K562 (cell line): Measurements from ENCODE around the gene PCBP3. TPM values are rescaled to one million over a fixed set of nuclear protein-coding genes. Genes with fewer than 3 reads are reported as not detected.
A peak's percentile ranks its signal among the peaks of the same experiment; 100 is the strongest.

Source experiments
- ATAC-seq: fragments of 200-7000 bp; cut with Tn5 transposase; 3 replicates; pipeline ENCODE4 v1.9.1; 2020; ENCODE audit warnings: moderate library complexity
- BruUV-seq: library from RNA; stranded (reverse); fragments of 400-500 nt; replicated peaks from 2 replicates; lab custom pipeline; 2021; lab: Mats Ljungman, UMichigan
- CTCF ChIA-PET: fragments of 300-600 bp; formaldehyde crosslinking; extraction: SDS; loops from one replicate; lab custom pipeline; 2021; ENCODE audit warnings: low intra/inter-chr PET ratio; lab: Yijun Ruan, JAX
- POLR2A ChIA-PET: fragments of 300-600, 350-650 bp; sonication (Branson Sonifier 250); formaldehyde crosslinking; extraction: SDS; loops from one replicate; lab custom pipeline; 2021; ENCODE audit warnings: antibody characterized with exemption, inconsistent platforms; lab: Yijun Ruan, JAX
- DNase-seq, 4 experiments: peaks; one replicate each; pipeline versions ENCODE4 v3.0.0 to v3.0.0-alpha.2; 2011 to 2018; ENCODE audit warnings: low spot score in 3 of 4, mixed read lengths in 3 of 4; ENCODE audit errors: extremely low read depth in 1 of 4
- FAIRE-seq: peaks from 2 replicates; lab custom pipeline; 2011; peaks lifted over from hg19 to GRCh38; lab: Jason Lieb, UNC
- H2AFZ ChIP-seq: 2 replicates; pipeline ENCODE4 v1.6.0; 2011; ENCODE audit warnings: low read depth, low read length, control low read depth, inconsistent platforms
- H3K27ac ChIP-seq: fragments of 200-600 bp; 3 replicates; pipeline ENCODE4 v1.8.0; 2011; ENCODE audit warnings: low read depth, mild to moderate bottlenecking, control low read depth, inconsistent platforms, low read length, moderate library complexity, mixed read lengths; ENCODE audit errors: extremely low read depth
- H3K27me3 ChIP-seq, 2 experiments: fragments of 300-600 bp in 1 of 2; 2 replicates in 1 of 2; 3 replicates in 1 of 2; pipeline versions ENCODE4 v1.6.0 to v1.8.0; 2011; ENCODE audit warnings: inconsistent platforms in 2 of 2, low read length in 2 of 2, mild to moderate bottlenecking in 1 of 2, mixed read lengths in 1 of 2, moderate library complexity in 1 of 2; ENCODE audit not compliant: control insufficient read depth in 2 of 2, insufficient read depth in 2 of 2
- H3K36me3 ChIP-seq: fragments of 300-600 bp; 3 replicates; pipeline ENCODE4 v1.8.0; 2011; ENCODE audit warnings: mild to moderate bottlenecking, low read length, inconsistent platforms; ENCODE audit not compliant: control insufficient read depth, insufficient read depth
- H3K4me1 ChIP-seq, 2 experiments: fragments of 200-600 bp in 1 of 2; replicated peaks in 1 of 2; 2 replicates in 1 of 2; 3 replicates in 1 of 2; pipeline versions ENCODE4 v1.5.1 to v1.8.0; 2011; ENCODE audit warnings: inconsistent platforms in 2 of 2, low read length in 2 of 2, mild to moderate bottlenecking in 1 of 2, mixed read lengths in 1 of 2, moderate library complexity in 1 of 2; ENCODE audit not compliant: control insufficient read depth in 2 of 2, insufficient read depth in 2 of 2
- H3K4me2 ChIP-seq: 2 replicates; pipeline ENCODE4 v1.6.1; 2011; ENCODE audit warnings: low read length, control low read depth, inconsistent platforms, mixed read lengths; ENCODE audit not compliant: insufficient read depth
- H3K4me3 ChIP-seq: fragments of 200-600 bp; sonication (generic), shearing (Covaris generic); 2 replicates; pipeline ENCODE4 v1.5.1; 2016; ENCODE audit warnings: control low read depth, inconsistent platforms
- H3K79me2 ChIP-seq: fragments of 200-600 bp; 3 replicates; pipeline ENCODE4 v1.8.0; 2011; ENCODE audit warnings: low read length, inconsistent platforms; ENCODE audit not compliant: control insufficient read depth, insufficient read depth
- H3K9ac ChIP-seq, 2 experiments: 2 replicates each; pipeline versions ENCODE4 v1.6.0 to v1.6.1; 2011; ENCODE audit warnings: low read depth in 2 of 2, low read length in 2 of 2, control low read depth in 1 of 2, inconsistent platforms in 1 of 2, mild to moderate bottlenecking in 1 of 2, mixed read lengths in 1 of 2; ENCODE audit not compliant: insufficient read depth in 1 of 2
- H3K9me1 ChIP-seq: one replicate; pipeline ENCODE4 v1.6.0; 2011; ENCODE audit warnings: inconsistent platforms, mild to moderate bottlenecking, low read length, moderate library complexity; ENCODE audit not compliant: control insufficient read depth, insufficient read depth
- H3K9me3 ChIP-seq: replicated peaks from 2 replicates; pipeline ENCODE4 v1.5.1; 2011; ENCODE audit warnings: low read depth, low read length, inconsistent platforms; ENCODE audit not compliant: control insufficient read depth, insufficient read depth
- H4K20me1 ChIP-seq: replicated peaks from 2 replicates; pipeline ENCODE4 v1.6.1; 2011; ENCODE audit warnings: low read length, inconsistent platforms, mixed read lengths; ENCODE audit not compliant: control insufficient read depth, insufficient read depth
- MEF2A ChIP-seq: IDR thresholded peaks from 2 replicates; pipeline ENCODE4 v1.6.1; 2011; ENCODE audit warnings: low read depth, mild to moderate bottlenecking, low read length, moderate library complexity; ENCODE audit not compliant: control insufficient read depth
- RBM17 ChIP-seq: fragments of 200-400 bp; formaldehyde crosslinking; IDR thresholded peaks from 2 replicates; pipeline ENCODE4 v1.6.1; 2017; ENCODE audit warnings: low read depth, mild to moderate bottlenecking, low read length, borderline replicate concordance
- WGBS: fragments of 100-300 bp; shearing (Covaris generic); methylation state at CpG from one replicate; pipeline ENCODE4 v1.1.6; 2016; ENCODE audit warnings: low coverage, mixed read lengths; ENCODE audit not compliant: insufficient coverage; ENCODE audit errors: missing lambda C conversion rate; 5-methylcytosine and 5-hydroxymethylcytosine counted together
- in situ Hi-C: fragments of 300-500 bp; cut with MboI; formaldehyde crosslinking; loops from 4 replicates; pipeline ENCODE4 v1.15.0; 2018; ENCODE audit warnings: inconsistent platforms, mixed read lengths
- intact Hi-C: fragments of 100-400 bp; cut with micrococcal nuclease; formaldehyde crosslinking; loops from 2 replicates; pipeline ENCODE4 v1.14.2; 2022
- polyA plus RNA-seq, 8 experiments: library from polyadenylated mRNA; depleted of rRNA in 4 of 8; stranded (reverse) in 5 of 8; unstranded in 3 of 8; fragments of >200 nt; fragmentation: Nextera tagmentation in 2 of 8; fragmentation: Illumina TruSeq in 1 of 8; extraction: Ambion mirVana in 2 of 8; extraction: Trizol in 1 of 8; gene quantifications; 2 replicates each; pipeline versions ENCODE4 v1.2.1 to v1.2.3, GENCODE V29; 2011 to 2014; ENCODE audit warnings: inconsistent platforms in 1 of 8, missing spikeins in 1 of 8
- total RNA-seq, 7 experiments: library from RNA; depleted of rRNA in 6 of 7; stranded (reverse); fragments of >200 nt in 6 of 7; fragmentation: Illumina TruSeq in 2 of 7; extraction: Trizol in 2 of 7; gene quantifications; 2 replicates each; pipeline versions ENCODE4 v1.2.1 to v1.2.3, GENCODE V29; 2011 to 2021; ENCODE audit warnings: low replicate concordance in 1 of 7
- TF ChIP-seq, protein P1 (sequence below): fragments of 450-650 bp; IDR thresholded peaks from 2 replicates; pipeline ENCODE4 v1.6.1; 2016
- TF ChIP-seq, protein P2 (sequence below), 2 experiments: fragments of 450-650 bp; formaldehyde crosslinking in 1 of 2; IDR thresholded peaks; 2 replicates each; pipeline versions ENCODE4 v1.4.0 to v1.6.1; 2014 to 2020; ENCODE audit warnings: mild to moderate bottlenecking in 2 of 2, borderline replicate concordance in 1 of 2, low read depth in 1 of 2

Gene PCBP3
- total and polyA plus RNA-seq, 9 of the 15 experiments (the other 6 are each of a cell fraction or from before 2014, with no cell fraction given) = 0.18 TPM; not detected in 8

- DNase-seq (no peak), ATAC-seq (no peak)
- no peak overlapping the region for H3K4me2 ChIP-seq
- no peaks in the 10 kb centered on the region for H3K4me1 ChIP-seq
- no peaks in the 10 kb centered on the region for H3K9me1 ChIP-seq
- WGBS = 3% methylated on average over 5 of the region's 8 CpGs
- CTCF ChIA-PET = no interaction called here
- TF ChIP-seq MEF2A = no peak
- TF ChIP-seq, protein P1, sequence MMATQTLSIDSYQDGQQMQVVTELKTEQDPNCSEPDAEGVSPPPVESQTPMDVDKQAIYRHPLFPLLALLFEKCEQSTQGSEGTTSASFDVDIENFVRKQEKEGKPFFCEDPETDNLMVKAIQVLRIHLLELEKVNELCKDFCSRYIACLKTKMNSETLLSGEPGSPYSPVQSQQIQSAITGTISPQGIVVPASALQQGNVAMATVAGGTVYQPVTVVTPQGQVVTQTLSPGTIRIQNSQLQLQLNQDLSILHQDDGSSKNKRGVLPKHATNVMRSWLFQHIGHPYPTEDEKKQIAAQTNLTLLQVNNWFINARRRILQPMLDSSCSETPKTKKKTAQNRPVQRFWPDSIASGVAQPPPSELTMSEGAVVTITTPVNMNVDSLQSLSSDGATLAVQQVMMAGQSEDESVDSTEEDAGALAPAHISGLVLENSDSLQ = 0 out of 2 replicates have a peak, but pooled peaks have one; percentile 13
- TF ChIP-seq, all 486 proteins: peak for 1
- H4K20me1 ChIP-seq = peaks cover 28% of the 10 kb centered on the region; the same call in 1 of the 2 replicates
- no peak overlapping the region for H3K9ac ChIP-seq
- no peak overlapping the region for H3K4me3 ChIP-seq
- in situ Hi-C loops (no loop called here), intact Hi-C loops (no loop called here)
- FAIRE-seq = no peak
- POLR2A ChIA-PET = interaction anchor here (0.6 kb wide), 1 partner anchor 282 kb away, joined by 3 read pairs; no protein-coding TSS in a partner anchor
- H3K36me3 ChIP-seq = no peaks in the 10 kb centered on the region
- H3K27me3 ChIP-seq = peaks cover 39 to 94% of the 10 kb centered on the region in 2 experiments; a peak in 4 of 5 replicates
- BruUV-seq = no TSS peak
- no peaks in the 10 kb centered on the region for H3K9me3 ChIP-seq
- no peak overlapping the region for H3K27ac ChIP-seq
- H2AFZ ChIP-seq = no peak overlapping the region
- no peaks in the 10 kb centered on the region for H3K79me2 ChIP-seq
Measured at GRCh38 chr21:45898028-45898350, 254.5 kb downstream of the PCBP3 start.

GRCh38 chr21:45898781-45899180, 255.3 kb downstream of the PCBP3 start:
- peaks cover 28% of the 10 kb centered on the region; the same call in 1 of the 2 replicates for H4K20me1 ChIP-seq
- WGBS = 0% methylated on average over 17 of the region's 24 CpGs
- ChIA-PET CTCF (no interaction called here), POLR2A (no interaction called here)
- H3K27me3 ChIP-seq = peaks cover 44 to 94% of the 10 kb centered on the region in 2 experiments; a peak in 4 of 5 replicates
- FAIRE-seq (no peak), ATAC-seq (no peak), DNase-seq (no peak)
- no peaks in the 10 kb centered on the region for H3K9me1 ChIP-seq
- H3K79me2 ChIP-seq = no peaks in the 10 kb centered on the region
- H3K27ac ChIP-seq = no peak overlapping the region
- in situ Hi-C loops = no loop called here
- no peak overlapping the region for H2AFZ ChIP-seq
- no peaks in the 10 kb centered on the region for H3K4me1 ChIP-seq
- intact Hi-C loops = no loop called here
- no peaks in the 10 kb centered on the region for H3K9me3 ChIP-seq
- no peak overlapping the region for H3K9ac ChIP-seq
- H3K4me3 ChIP-seq = no peak overlapping the region
- no peak overlapping the region for H3K4me2 ChIP-seq
- no TSS peak for BruUV-seq
- H3K36me3 ChIP-seq = no peaks in the 10 kb centered on the region
- TF ChIP-seq, protein P2, sequence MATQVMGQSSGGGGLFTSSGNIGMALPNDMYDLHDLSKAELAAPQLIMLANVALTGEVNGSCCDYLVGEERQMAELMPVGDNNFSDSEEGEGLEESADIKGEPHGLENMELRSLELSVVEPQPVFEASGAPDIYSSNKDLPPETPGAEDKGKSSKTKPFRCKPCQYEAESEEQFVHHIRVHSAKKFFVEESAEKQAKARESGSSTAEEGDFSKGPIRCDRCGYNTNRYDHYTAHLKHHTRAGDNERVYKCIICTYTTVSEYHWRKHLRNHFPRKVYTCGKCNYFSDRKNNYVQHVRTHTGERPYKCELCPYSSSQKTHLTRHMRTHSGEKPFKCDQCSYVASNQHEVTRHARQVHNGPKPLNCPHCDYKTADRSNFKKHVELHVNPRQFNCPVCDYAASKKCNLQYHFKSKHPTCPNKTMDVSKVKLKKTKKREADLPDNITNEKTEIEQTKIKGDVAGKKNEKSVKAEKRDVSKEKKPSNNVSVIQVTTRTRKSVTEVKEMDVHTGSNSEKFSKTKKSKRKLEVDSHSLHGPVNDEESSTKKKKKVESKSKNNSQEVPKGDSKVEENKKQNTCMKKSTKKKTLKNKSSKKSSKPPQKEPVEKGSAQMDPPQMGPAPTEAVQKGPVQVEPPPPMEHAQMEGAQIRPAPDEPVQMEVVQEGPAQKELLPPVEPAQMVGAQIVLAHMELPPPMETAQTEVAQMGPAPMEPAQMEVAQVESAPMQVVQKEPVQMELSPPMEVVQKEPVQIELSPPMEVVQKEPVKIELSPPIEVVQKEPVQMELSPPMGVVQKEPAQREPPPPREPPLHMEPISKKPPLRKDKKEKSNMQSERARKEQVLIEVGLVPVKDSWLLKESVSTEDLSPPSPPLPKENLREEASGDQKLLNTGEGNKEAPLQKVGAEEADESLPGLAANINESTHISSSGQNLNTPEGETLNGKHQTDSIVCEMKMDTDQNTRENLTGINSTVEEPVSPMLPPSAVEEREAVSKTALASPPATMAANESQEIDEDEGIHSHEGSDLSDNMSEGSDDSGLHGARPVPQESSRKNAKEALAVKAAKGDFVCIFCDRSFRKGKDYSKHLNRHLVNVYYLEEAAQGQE (IDR thresholded peaks at IDR 0.05; ENCODE audit: borderline replicate concordance) = no peak
- TF ChIP-seq, protein P2 (CRISPR knock-in tag; IDR thresholded peaks at IDR 0.05; ENCODE audit: low read depth) = no peak
- no peak for TF ChIP-seq RBM17
